HG03280 (cell line): ENCODE measurements around the gene TMEM120A.
A peak's percentile ranks its signal among the peaks of the same experiment; 100 is the strongest.
"Not testable (repeated sequence)": the region's sequence is repeated elsewhere in the genome, so short reads cannot be mapped to it uniquely, and the experiment has no call there.

Experiments
- ATAC-seq: cut with Tn5 transposase; IDR thresholded peaks from one replicate; pipeline ENCODE4 v1.9.1; 2021; ENCODE audit warnings: mild to moderate bottlenecking, moderate library complexity; ENCODE audit not compliant: unreplicated experiment

The TMEM120A gene

DNA sequence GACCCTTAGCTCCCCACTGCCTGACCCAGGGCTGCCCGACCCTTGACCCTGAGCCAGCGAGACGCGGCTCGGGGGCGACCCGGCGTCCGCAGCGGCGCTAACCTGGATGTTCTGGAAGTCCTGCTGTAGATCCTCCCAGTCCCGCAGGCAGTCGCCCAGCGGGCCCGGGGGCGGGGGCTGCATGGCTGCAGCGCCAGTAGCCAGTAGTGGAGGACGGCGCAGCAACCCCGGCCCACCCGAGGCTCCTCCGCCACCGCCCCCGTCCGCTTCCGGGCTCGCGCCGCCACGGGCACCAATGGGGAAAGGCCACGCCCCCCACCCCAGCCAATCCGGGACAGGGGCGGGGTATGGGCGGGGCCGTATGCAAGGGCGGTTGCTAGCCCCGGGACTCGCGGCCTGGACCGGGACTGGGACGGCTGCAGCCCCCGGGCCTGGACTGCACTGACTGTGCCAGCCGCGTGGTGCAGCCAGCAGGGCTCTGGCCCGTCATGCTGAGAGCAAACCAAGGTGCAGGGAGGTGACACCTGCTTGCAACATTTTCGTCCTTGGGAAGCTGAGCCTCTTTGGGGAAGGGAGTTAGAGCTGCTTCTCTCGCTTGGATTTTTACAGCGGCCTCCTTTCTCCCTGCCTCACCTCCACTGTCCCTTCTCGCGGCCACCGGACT, at the start of gene TMEM120A:
Gene TMEM120A (minus strand): TSS at position 208 of the 664 bp plus-strand sequence. CDS start 25 bp downstream, at position 183.
- peak; percentile 96 for ATAC-seq

DNA sequence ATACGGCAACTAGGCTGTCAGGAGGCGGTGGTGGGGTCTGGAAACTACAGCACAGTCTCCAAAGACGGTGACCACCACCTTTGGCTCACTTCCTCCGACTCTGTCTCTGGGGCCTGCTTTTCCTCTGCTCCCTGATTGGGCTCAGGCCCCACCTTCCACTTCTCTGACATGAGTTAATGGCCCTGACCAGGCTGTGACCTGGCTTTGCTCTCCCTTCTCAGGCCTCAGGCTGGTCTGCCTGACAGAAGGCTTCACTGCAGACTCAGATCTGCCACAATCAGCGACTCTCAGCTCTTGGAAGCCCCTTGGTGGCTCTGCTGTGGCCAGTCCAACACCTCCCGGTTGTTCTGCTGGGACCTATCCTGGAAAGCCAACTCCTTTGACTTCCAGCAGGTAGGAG, 45.7 kb upstream of the TMEM120A start:
- ATAC-seq = no peak

- no peak for ATAC-seq
Observed at GRCh38 chr7:76037310-76037709, 42.9 kb upstream of the TMEM120A start.

DNA sequence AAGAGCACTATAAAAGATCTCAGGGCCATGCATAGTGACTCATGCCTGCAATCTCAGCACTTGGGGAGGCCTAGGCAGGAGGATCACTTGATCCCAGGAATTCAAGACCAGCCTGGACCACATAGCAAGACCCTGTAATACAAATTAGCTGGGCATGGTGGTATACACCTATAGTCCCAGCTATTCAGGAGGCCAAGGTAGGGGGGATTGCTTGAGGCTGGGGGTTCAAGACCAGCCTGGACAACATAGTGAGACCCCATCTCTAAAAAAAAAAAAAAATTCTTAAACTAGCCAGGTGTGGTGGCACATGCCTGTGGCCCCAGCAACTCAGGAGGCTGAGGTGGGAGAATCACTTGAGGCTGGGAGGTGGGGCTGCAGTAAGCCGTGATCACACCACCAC, 37.6 kb upstream of the TMEM120A start:
- no peak for ATAC-seq

DNA sequence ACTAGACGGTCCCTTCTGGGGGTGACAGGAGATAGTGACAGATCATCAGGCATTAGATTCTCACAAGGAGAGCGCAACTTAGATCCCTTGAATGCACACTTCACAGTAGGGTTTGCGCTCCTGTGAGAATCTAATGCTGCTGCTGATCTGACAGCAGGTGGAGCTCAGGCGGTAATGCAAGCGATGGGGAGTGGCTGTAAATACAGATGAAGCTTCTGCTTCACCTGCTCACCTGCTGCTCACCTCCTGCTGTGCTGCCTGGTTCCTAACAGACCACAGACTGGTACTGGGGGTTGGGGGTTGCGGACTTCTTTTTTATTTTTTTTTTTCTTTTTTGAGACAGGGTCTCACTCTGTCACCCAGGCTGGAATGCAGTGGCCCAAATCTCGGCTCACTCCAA, 35.3 kb upstream of the TMEM120A start:
- not testable (repeated sequence) for ATAC-seq

DNA sequence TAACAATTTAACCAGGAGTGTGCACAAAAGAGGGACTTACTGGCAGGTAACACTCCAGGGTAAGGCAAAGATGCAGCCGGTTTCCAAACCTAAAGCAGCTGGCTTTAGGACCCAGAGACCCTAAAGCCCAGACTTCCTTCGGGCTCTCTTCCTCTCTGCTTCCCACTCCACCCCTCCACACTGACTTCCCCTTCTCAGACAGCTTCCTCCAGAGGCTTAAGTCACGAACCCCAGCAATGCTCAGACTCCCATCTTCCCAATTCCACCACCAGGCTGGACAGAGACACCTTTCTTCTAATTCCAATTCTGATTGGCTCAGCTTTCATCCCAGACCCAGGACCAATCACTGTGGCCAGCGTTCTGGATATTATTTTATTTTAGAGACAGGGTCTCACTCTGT, 28.6 kb upstream of the TMEM120A start:
- ATAC-seq = no peak

- no peak for ATAC-seq
Observed at GRCh38 chr7:76022026-76022780, 27.8 kb upstream of the TMEM120A start.

- ATAC-seq = no peak
Observed at GRCh38 chr7:76020031-76020714, 25.8 kb upstream of the TMEM120A start.

GRCh38 chr7:76018520-76018919, 24.1 kb upstream of the TMEM120A start:
- ATAC-seq = not testable (repeated sequence)

GRCh38 chr7:76016191-76016947, 22.0 kb upstream of the TMEM120A start:
- ATAC-seq = no peak

- ATAC-seq = no peak
Observed at GRCh38 chr7:76011442-76011861, 17.1 kb upstream of the TMEM120A start.

DNA sequence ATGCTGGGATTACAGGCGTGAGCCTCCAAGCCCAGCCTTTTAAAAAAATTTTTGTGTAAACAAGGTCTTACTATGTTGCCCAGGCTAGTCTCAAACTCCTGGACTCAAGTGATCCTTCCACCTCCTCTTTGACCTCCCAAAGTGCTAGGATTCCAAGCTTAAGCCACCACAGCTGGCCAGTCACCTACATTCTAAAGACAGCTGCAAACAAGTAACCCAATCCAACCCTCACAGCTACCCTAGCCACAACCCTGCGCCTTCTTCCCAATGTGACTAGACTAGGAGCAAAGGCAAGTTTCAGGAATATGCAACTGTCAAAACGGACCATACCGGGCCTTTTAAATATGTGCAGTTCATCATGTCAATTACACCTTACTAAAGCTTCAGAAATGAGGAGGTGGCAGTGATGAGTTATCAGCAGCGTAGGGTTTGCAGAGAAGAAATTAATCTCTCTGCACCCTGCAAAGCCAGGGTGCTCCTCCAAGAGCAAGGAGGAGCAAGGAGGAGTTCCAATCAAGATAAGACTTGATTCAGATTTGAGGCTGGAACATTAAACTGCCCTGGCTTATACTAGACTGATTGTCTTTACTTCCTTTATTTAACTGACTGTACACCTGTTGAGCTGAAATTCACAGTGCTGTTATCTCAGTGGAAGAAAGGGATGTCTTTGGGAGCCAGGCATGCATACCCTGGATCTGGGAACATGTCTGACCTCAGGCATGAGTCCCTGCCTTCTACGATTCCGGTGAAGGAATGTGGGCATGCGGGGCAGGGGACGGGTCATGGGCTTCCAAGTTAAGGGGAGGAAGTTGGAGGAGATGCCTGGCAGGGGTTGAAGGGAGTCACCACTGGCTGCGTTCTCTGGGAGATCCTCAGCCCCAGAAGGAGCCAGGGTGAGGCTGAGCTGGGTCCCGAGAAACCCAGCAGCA, 15.5 kb upstream of the TMEM120A start:
- ATAC-seq = no peak

- no peak for ATAC-seq
Observed at GRCh38 chr7:76008156-76008687, 13.8 kb upstream of the TMEM120A start.

- ATAC-seq = not testable (repeated sequence)
Observed at GRCh38 chr7:76005004-76005403, 10.6 kb upstream of the TMEM120A start.

- ATAC-seq = no peak
Observed at GRCh38 chr7:76003351-76003750, 9.0 kb upstream of the TMEM120A start.

- ATAC-seq = no peak
Observed at GRCh38 chr7:76002822-76003221, 8.4 kb upstream of the TMEM120A start.

DNA sequence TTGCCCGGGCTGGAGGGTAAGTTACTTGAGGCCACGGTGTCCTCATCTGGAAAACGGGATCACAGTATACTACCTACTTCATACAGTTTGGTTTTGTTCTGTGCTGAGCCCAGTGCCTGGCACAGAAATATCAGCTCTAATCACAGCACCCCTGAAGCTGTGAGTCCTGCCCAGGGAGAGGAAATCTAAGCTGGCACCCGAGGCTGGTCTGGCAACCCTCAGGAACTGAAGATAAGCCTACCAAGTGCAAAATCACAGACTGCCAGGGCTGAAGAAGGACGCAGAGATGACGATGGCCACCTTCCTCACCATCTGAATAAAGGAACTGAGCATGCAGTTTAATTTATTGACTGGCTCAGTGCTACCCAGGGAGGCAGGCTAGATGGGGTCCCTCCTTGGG, 7.7 kb upstream of the TMEM120A start:
- no peak for ATAC-seq

GRCh38 chr7:76000566-76000965, 6.2 kb upstream of the TMEM120A start:
- ATAC-seq = no peak

DNA sequence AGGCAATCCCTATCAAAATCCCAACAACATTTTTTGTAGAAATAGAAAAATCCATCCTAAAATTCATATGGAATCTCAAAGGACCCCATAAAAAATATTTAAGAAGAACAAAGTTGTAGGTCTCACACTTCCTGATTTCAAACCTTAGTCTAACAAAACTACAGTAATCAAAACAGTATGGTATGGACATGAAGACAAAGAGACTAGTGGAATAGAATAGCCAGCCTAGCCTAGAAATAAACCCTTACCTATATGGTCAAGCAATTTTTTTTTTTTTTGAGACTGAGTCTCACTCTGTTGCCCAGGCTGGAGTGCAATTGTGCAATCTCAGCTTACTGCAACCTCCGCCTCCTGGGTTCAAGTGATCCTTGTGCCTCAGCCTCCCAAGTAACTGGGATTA, 3.6 kb upstream of the TMEM120A start:
- no peak for ATAC-seq

GRCh38 chr7:75996476-75996875, 2.1 kb upstream of the TMEM120A start:
- no peak for ATAC-seq
